ENCODE results near the gene WDR5. TPM values are rescaled to one million over a fixed set of nuclear protein-coding genes. Genes with fewer than 3 reads are reported as not detected.

The WDR5 gene
- total RNA-seq, 1 experiment from 2014 or later, result 84.9 TPM

DNA sequence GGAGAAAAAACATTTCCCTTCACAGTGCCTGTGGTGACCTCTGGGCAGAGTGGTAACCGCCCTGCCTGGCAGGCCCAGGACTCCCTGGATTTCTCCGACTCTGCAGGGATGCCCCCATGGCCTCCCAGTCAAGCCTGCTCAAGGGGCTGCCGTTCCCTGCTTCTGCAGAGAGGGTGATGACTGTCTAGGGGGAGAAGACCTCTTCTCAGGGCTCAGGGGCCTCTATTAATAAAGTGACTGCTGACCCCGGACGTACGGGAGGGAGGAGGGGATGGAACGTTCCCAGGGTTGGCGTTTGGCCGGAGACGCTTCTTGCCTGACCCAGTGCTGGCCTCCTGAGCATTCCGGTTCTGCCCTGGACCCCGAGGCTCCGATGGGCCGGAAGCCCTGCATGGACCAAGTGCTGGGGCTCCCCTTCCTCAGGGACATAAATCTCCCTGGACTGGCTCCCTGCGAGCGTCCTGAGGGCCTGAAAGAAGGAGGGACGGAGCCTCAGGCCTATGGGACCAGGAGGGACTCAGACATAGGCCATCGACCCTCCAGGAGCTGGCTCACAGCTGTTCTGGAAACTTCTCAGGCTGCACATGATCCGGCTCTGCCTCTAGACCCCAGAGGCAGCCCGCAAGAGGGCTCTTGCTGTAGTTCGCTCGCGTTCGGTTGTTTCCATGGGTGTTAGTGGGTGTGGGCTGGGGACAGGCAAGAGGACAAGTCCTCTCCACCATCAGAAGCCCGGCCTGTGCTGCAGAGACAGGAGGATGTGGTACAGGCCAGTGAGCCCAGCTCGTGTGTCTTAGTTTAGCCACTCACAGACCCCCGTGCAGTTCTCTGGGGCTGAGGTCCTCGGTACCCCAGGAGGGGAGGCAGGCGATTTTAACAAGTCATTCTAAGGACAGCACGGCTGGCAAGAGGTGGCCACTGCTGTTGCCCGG is 36.6 kb downstream of the WDR5 start:
- no peak overlapping the region for H3K4me3 ChIP-seq
- H3K36me3 ChIP-seq, result no peaks in the 10 kb centered on the region
- H3K27ac ChIP-seq, result no peak overlapping the region
- no peak for DNase-seq
- peaks cover 13% of the 10 kb centered on the region for H3K4me1 ChIP-seq
- H3K9me3 ChIP-seq (replicated peaks), result no peaks in the 10 kb centered on the region
- peaks cover 10% of the 10 kb centered on the region for H3K27me3 ChIP-seq

DNA sequence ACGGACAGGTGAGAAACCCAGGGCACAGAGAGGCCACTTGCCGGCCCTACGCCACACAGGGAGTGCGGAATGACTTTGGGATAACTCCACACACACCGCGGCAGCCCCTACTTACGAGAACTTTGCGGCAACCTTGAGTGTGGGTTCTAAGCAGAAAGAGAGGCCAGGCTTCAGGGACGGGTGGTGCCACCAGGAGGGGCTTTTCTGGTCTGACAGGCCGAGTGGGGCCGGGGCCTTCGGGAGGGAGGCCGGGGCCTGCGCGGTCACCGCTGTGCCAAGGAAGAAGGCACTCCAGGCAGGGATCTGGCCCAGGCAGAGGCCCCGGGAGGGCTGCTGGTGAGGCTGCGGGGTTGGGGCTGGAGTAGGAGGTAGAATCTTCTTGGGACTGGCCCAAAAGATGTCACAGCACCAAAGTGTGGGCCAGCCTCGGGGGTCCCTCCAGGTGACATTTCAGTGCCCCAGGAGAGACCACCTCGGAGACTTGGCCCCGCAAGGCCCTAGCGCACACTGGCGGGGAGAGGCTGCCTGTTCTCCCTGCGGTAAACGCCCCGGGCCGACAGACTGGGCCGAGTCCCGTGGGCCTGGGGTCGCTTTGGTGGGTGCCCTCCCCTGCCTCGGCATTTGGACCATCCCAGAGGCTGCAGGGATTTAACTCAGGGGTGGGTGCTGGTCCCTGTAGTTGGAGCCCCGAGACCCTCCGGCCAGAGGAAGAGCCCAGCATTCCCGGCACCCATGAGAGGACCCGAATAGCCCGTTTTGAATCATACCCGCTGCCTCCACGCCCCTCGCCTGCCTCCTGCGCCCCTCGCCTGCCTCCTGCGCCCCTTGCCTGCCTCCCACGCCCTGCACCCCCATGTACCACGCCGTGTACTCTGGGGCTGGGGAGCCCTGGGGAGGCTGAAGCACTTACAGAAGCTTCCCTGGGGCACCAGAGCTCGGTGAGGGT is 37.5 kb downstream of the WDR5 start:
- DNase-seq, result no peak
- Histone ChIP-seq H3K9me3 (replicated peaks) (no peaks in the 10 kb centered on the region), H3K4me1 (peaks cover 13% of the 10 kb centered on the region), H3K27me3 (peaks cover 19% of the 10 kb centered on the region), H3K27ac (no peak overlapping the region), H3K4me3 (no peak overlapping the region), H3K36me3 (no peaks in the 10 kb centered on the region)

DNA sequence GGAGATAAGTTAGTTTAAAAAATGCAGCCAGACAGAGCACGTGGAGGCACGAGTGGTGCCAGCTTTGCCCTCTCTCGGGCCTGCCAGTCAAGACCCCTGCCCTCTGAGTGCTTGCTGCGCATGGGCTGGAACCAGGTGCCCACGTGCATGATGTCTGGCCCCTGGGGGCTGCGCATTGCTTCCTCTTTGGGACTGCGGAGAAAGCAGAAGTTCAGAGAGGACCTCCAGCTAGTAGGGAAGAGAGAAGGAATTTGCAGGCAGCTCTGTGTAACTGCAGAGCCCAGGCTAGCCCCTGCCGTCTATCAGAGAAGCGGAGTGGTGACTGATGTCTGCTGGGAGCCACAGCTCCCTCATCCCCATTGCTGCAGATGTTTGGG is 38.2 kb downstream of the WDR5 start:
- DNase-seq, result no peak
- no peaks in the 10 kb centered on the region for H3K36me3 ChIP-seq
- peaks cover 13% of the 10 kb centered on the region for H3K4me1 ChIP-seq
- H3K4me3 ChIP-seq, result no peak overlapping the region
- H3K27me3 ChIP-seq, result peaks cover 24% of the 10 kb centered on the region
- H3K27ac ChIP-seq, result no peak overlapping the region
- H3K9me3 ChIP-seq (replicated peaks), result no peaks in the 10 kb centered on the region

- H3K27ac ChIP-seq, result no peak overlapping the region
- no peak overlapping the region for H3K4me3 ChIP-seq
- no peak for DNase-seq
- H3K9me3 ChIP-seq (replicated peaks), result no peaks in the 10 kb centered on the region
- peaks cover 13% of the 10 kb centered on the region for H3K4me1 ChIP-seq
- H3K27me3 ChIP-seq, result peaks cover 31% of the 10 kb centered on the region
- no peaks in the 10 kb centered on the region for H3K36me3 ChIP-seq
These were observed 38.8 kb downstream of the WDR5 start for GRCh38 chr9:134174526-134175290.

GRCh38 chr9:134175291-134175807 is 39.5 kb downstream of the WDR5 start:
- Histone ChIP-seq H3K27me3 (peaks cover 37% of the 10 kb centered on the region), H3K9me3 (replicated peaks) (no peaks in the 10 kb centered on the region), H3K4me3 (peak overlapping the region; percentile 30), H3K4me1 (peaks cover 13% of the 10 kb centered on the region), H3K36me3 (no peaks in the 10 kb centered on the region), H3K27ac (no peak overlapping the region)
- peak; percentile 56 to 74 for DNase-seq

GRCh38 chr9:134175808-134176598 is 40.1 kb downstream of the WDR5 start:
- Histone ChIP-seq H3K4me3 (peak overlapping the region; percentile 30), H3K27ac (no peak overlapping the region; the same call in 1 of the 2 replicates), H3K9me3 (replicated peaks) (no peaks in the 10 kb centered on the region), H3K36me3 (no peaks in the 10 kb centered on the region), H3K4me1 (peaks cover 13% of the 10 kb centered on the region), H3K27me3 (peaks cover 44% of the 10 kb centered on the region)
- DNase-seq, result peak; percentile 72 to 74

- Histone ChIP-seq H3K4me3 (peak overlapping the region; percentile 30), H3K27ac (no peak overlapping the region), H3K4me1 (peaks cover 13% of the 10 kb centered on the region), H3K9me3 (replicated peaks) (no peaks in the 10 kb centered on the region), H3K36me3 (no peaks in the 10 kb centered on the region), H3K27me3 (peaks cover 48% of the 10 kb centered on the region)
- no peak for DNase-seq
These were observed 40.7 kb downstream of the WDR5 start for GRCh38 chr9:134176599-134176968.

GRCh38 chr9:134177186-134177585 is 41.3 kb downstream of the WDR5 start:
- no peak for DNase-seq
- Histone ChIP-seq H3K27me3 (peaks cover 46% of the 10 kb centered on the region), H3K9me3 (replicated peaks) (no peaks in the 10 kb centered on the region), H3K4me3 (no peak overlapping the region), H3K4me1 (peaks cover 13% of the 10 kb centered on the region), H3K27ac (no peak overlapping the region), H3K36me3 (no peaks in the 10 kb centered on the region)

DNA sequence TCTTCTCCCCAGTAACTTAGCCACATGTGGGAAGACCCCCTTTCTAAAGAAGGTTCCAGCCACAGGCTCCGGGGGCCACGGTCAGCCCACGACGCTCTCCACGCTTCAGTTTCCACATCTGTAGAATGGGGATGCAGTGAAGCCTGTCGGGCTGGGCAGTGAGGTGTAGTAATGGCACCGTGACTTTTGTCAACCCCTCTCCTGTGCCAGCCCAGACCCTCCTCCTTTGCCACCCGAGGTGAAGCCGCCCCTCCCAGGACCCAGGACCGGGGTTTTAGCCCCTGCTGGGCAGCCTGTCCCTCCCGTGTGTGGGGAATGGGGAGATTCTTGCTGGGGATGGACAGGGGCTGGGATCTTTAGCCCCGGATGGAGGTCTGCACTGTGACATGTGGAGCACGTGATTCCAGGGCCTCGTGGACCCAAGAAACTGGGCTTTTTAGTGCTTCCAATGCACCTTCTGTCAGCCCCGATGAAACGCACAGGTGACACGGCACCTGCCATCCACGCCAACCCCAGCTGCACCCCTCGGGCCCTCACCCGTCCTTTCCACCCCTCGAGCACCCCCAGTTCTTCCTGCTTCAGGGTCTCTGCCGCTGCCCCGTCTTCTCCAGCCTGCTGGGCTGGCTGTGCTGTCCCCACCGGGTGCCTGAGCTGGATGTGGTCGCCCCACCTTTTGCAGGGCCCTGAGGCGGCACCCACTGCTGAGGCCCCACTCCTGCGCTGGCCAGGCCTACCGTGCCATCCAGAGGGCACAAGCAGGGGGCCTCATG is 41.9 kb downstream of the WDR5 start:
- no peak overlapping the region for H3K27ac ChIP-seq
- H3K36me3 ChIP-seq, result no peaks in the 10 kb centered on the region
- H3K4me3 ChIP-seq, result no peak overlapping the region
- H3K27me3 ChIP-seq, result peaks cover 40% of the 10 kb centered on the region
- H3K4me1 ChIP-seq, result peaks cover 13% of the 10 kb centered on the region
- DNase-seq, result no peak
- H3K9me3 ChIP-seq (replicated peaks), result no peaks in the 10 kb centered on the region

GRCh38 chr9:134178394-134178767 is 42.5 kb downstream of the WDR5 start:
- H3K9me3 ChIP-seq (replicated peaks), result no peaks in the 10 kb centered on the region
- H3K4me3 ChIP-seq, result no peak overlapping the region
- no peaks in the 10 kb centered on the region for H3K36me3 ChIP-seq
- H3K27me3 ChIP-seq, result peaks cover 39% of the 10 kb centered on the region
- no peak for DNase-seq
- H3K27ac ChIP-seq, result no peak overlapping the region
- peaks cover 13% of the 10 kb centered on the region for H3K4me1 ChIP-seq

- H3K4me1 ChIP-seq, result peaks cover 13% of the 10 kb centered on the region
- no peaks in the 10 kb centered on the region for H3K36me3 ChIP-seq
- no peaks in the 10 kb centered on the region for H3K9me3 ChIP-seq (replicated peaks)
- peak; percentile 62 to 63 for DNase-seq
- H3K27ac ChIP-seq, result no peak overlapping the region
- H3K27me3 ChIP-seq, result peaks cover 39% of the 10 kb centered on the region
- no peak overlapping the region for H3K4me3 ChIP-seq
These were observed 43.1 kb downstream of the WDR5 start for GRCh38 chr9:134178768-134179551.

DNA sequence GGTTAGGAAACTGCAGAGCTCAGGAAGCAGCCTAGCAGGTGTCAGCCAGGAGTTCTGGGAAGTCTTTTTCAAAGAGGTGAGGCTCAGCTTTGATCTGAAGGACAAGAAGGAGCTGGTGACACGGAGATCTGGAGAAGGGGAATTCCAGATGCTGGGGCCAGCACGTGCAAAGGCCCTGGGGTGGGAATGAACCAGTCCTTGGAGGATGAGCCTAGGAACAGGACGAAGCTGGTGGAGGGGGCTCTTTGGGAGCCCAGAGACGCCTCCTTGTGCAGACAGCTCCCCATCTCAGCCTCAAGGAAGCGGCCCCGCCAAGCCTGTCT is 43.7 kb downstream of the WDR5 start:
- DNase-seq, result no peak
- Histone ChIP-seq H3K27me3 (peaks cover 39% of the 10 kb centered on the region), H3K27ac (no peak overlapping the region), H3K4me3 (no peak overlapping the region), H3K4me1 (peaks cover 10% of the 10 kb centered on the region), H3K36me3 (no peaks in the 10 kb centered on the region), H3K9me3 (replicated peaks) (no peaks in the 10 kb centered on the region)

Measured in SJCRH30 (cell line).